Measurements from ENCODE around the gene MAP2K1.
"Not testable (repeated sequence)": the region's sequence is repeated elsewhere in the genome, so short reads cannot be mapped to it uniquely, and the experiment has no call there.

MAP2K1 gene

DNA sequence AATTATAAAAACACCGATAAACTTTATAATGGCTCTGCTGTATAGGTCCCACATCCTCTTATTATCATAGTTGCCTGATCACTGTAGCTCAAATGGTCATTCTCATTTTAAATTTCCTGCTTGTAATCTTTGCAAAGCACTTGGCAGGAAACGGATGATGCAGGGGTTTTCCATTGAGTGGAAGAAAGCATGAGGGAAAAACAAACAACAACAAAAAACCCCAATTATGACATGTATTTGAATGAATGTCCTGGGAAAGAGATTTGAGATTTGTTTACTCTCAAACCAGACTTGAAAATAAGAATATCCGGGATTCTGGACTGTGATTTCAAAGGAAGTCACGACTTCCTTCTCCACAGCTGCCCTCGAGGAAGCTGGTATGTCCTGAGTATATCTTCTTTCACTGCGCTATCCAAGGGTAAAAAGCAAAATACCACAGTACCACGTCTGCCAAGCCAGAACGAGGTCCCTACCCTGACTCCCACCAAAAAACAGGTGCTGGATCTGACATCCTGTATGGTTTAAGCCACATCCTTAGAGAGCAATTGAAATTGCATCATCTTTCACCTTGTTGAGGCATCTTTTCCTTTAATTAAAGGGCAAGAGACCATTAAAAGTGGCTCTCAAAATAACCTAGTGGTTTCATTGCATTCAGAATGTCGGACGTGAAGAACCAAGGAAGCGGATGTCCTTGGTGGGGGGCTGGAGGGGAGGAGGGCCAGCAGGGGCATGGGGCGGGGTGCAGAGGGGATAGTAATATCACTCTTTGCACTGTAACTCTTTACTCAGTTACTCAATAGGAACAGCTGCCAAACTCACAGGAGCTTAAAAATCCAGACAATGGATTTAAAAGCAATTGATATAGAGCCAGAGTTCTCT lies 16.7 kb upstream of the MAP2K1 start:
- no peaks in the 10 kb centered on the region for H3K27me3 ChIP-seq (ENCODE audit: insufficient read depth, poor library complexity, severe bottlenecking)
- TF ChIP-seq POLR2AphosphoS5 (IDR thresholded peaks at IDR 0.05; ENCODE audit: low read depth) (peak; percentile 48; the same call in 1 of the 2 replicates), SPI1 (IDR thresholded peaks at IDR 0.05; ENCODE audit: borderline replicate concordance, low read depth) (peak; percentile 8; the same call in 1 of the 2 replicates)
- TF ChIP-seq, protein P1, sequence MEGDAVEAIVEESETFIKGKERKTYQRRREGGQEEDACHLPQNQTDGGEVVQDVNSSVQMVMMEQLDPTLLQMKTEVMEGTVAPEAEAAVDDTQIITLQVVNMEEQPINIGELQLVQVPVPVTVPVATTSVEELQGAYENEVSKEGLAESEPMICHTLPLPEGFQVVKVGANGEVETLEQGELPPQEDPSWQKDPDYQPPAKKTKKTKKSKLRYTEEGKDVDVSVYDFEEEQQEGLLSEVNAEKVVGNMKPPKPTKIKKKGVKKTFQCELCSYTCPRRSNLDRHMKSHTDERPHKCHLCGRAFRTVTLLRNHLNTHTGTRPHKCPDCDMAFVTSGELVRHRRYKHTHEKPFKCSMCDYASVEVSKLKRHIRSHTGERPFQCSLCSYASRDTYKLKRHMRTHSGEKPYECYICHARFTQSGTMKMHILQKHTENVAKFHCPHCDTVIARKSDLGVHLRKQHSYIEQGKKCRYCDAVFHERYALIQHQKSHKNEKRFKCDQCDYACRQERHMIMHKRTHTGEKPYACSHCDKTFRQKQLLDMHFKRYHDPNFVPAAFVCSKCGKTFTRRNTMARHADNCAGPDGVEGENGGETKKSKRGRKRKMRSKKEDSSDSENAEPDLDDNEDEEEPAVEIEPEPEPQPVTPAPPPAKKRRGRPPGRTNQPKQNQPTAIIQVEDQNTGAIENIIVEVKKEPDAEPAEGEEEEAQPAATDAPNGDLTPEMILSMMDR (IDR thresholded peaks at IDR 0.05; ENCODE audit: insufficient read depth, low read length) = no peak
- DNase-seq (ENCODE audit: low read depth in 1 of 2, low spot score in 1 of 2) = peak; percentile 30 to 72
- H3K27ac ChIP-seq (replicated peaks) = no peak overlapping the region; the same call in 1 of the 2 replicates
- peak overlapping the region; percentile 27 for H3K4me3 ChIP-seq (replicated peaks; ENCODE audit: insufficient read depth, low read length)

DNA sequence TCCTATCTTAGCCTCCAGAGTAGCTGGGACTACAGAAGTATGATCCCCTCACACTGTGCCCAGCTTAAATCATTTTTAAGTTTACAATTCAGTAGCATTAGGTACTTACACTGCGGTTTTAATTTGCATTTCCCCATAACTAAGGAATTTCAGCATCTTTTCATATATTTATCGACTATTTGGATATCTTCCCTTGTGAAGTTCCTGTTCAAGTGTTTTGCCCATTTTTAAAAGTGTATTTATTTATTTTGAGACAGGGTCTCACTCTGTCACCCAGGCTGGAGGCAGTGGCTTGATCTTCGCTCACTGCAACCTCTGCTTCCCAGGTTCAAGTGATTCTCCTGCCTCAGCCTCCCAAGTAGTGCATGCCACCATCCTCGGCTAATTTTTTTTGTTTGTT lies 12.5 kb upstream of the MAP2K1 start:
- Histone ChIP-seq H3K27me3 (ENCODE audit: insufficient read depth, poor library complexity, severe bottlenecking) (no peaks in the 10 kb centered on the region), H3K4me3 (replicated peaks; ENCODE audit: insufficient read depth, low read length) (no peak overlapping the region)
- TF ChIP-seq GABPA (IDR thresholded peaks at IDR 0.05; ENCODE audit: low read depth) = no peak
- TF ChIP-seq, protein P1 (IDR thresholded peaks at IDR 0.05; ENCODE audit: insufficient read depth, low read length) = no peak
- TF ChIP-seq, protein P2, sequence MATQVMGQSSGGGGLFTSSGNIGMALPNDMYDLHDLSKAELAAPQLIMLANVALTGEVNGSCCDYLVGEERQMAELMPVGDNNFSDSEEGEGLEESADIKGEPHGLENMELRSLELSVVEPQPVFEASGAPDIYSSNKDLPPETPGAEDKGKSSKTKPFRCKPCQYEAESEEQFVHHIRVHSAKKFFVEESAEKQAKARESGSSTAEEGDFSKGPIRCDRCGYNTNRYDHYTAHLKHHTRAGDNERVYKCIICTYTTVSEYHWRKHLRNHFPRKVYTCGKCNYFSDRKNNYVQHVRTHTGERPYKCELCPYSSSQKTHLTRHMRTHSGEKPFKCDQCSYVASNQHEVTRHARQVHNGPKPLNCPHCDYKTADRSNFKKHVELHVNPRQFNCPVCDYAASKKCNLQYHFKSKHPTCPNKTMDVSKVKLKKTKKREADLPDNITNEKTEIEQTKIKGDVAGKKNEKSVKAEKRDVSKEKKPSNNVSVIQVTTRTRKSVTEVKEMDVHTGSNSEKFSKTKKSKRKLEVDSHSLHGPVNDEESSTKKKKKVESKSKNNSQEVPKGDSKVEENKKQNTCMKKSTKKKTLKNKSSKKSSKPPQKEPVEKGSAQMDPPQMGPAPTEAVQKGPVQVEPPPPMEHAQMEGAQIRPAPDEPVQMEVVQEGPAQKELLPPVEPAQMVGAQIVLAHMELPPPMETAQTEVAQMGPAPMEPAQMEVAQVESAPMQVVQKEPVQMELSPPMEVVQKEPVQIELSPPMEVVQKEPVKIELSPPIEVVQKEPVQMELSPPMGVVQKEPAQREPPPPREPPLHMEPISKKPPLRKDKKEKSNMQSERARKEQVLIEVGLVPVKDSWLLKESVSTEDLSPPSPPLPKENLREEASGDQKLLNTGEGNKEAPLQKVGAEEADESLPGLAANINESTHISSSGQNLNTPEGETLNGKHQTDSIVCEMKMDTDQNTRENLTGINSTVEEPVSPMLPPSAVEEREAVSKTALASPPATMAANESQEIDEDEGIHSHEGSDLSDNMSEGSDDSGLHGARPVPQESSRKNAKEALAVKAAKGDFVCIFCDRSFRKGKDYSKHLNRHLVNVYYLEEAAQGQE (IDR thresholded peaks at IDR 0.05; ENCODE audit: insufficient replicate concordance, low read depth) = no peak
- no peak for TF ChIP-seq POLR2AphosphoS5 (IDR thresholded peaks at IDR 0.05; ENCODE audit: low read depth)
- no peak for TF ChIP-seq SPI1 (IDR thresholded peaks at IDR 0.05; ENCODE audit: borderline replicate concordance, low read depth)

DNA sequence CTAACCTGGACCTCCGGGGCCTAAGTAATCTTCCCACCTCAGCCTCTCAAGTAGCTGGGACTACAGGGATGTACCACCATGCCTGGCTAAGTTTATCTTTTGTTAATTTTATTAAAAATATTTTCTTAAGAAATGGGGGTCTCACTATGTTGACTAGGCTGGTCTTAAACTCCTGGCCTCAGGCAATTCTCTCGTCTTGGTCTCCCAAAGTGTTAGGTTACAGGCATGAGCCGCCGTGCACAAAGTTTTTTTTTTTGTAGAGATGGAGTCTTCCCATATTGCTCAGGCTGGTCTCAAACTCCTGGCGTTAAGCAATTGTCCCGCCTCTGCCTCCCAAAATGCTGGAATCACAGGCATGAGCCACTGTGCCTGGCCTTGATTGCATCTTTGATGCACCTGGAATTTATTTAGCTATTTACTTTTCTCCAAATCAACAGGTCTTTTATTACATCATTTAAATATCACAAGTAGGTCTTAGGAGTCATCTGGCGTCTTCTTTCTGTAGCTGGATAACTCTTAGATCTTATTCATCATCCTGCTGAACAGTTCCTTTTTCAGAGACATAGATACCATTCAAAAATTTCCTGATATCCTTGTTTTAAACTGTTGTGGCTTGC lies 7.8 kb upstream of the MAP2K1 start:
- no peak for DNase-seq (ENCODE audit: low read depth in 1 of 2, low spot score in 1 of 2)
- Histone ChIP-seq H3K4me3 (replicated peaks; ENCODE audit: insufficient read depth, low read length) (no peak overlapping the region), H3K27me3 (ENCODE audit: insufficient read depth, poor library complexity, severe bottlenecking) (no peaks in the 10 kb centered on the region), H3K27ac (replicated peaks) (no peak overlapping the region)
- TF ChIP-seq SPI1 (IDR thresholded peaks at IDR 0.05; ENCODE audit: borderline replicate concordance, low read depth) = no peak
- TF ChIP-seq GABPA (IDR thresholded peaks at IDR 0.05; ENCODE audit: low read depth) = no peak
- TF ChIP-seq, protein P1 (IDR thresholded peaks at IDR 0.05; ENCODE audit: insufficient read depth, low read length) = no peak

More for the DNA sequence above, 12.5 kb upstream of the MAP2K1 start:
- no peak overlapping the region for H3K27ac ChIP-seq (replicated peaks)
- no peak for DNase-seq (ENCODE audit: low read depth in 1 of 2, low spot score in 1 of 2)

DNA sequence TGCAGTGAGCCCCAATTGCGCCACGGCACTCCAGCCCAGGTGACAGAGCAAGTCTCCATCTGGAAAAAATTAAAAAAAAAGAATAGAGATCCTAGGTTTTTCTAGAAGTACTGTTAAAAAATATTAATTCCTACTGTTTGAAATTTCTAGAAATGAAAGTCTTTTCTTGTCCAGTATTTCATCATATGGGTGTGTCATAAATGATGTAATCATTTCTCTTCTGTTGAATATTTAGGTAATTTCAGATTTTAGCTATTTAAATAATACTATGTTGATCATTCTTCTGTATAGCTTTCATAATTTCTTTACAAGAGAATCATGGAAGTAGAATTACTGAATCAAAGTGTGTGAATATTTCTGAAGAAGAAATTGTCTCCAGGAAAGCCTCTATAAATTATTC lies 5.3 kb upstream of the MAP2K1 start:
- H3K27ac ChIP-seq (replicated peaks); DNase-seq (ENCODE audit: low read depth in 1 of 2, low spot score in 1 of 2); H3K4me3 ChIP-seq (replicated peaks; ENCODE audit: insufficient read depth, low read length); H3K27me3 ChIP-seq (ENCODE audit: insufficient read depth, poor library complexity, severe bottlenecking): not testable (repeated sequence)

Data from HL-60 (cell line).